Mesendoderm (in vitro differentiated cells): ENCODE data around the gene ARL14.
"Not testable (repeated sequence)": the region's sequence is repeated elsewhere in the genome, so short reads cannot be mapped to it uniquely, and the experiment has no call there.

Experiments
- DNase-seq: peaks from one replicate; pipeline ENCODE4 v3.0.0; 2013
- H2AK5ac ChIP-seq: 2 replicates; pipeline ENCODE4 v1.6.1; 2013; ENCODE audit warnings: low read length, inconsistent platforms
- H2BK120ac ChIP-seq: 2 replicates; pipeline ENCODE4 v1.6.1; 2013; ENCODE audit warnings: low read depth, mild to moderate bottlenecking, low read length, moderate library complexity, mixed read lengths
- H2BK15ac ChIP-seq: replicated peaks from 2 replicates; pipeline ENCODE4 v1.6.1; 2013; ENCODE audit warnings: low read depth, mild to moderate bottlenecking, moderate library complexity
- H2BK5ac ChIP-seq: 2 replicates; pipeline ENCODE4 v1.6.1; 2013; ENCODE audit warnings: low read length, inconsistent platforms
- H3K18ac ChIP-seq: 2 replicates; pipeline ENCODE4 v1.6.1; 2013; ENCODE audit warnings: mild to moderate bottlenecking, low read length, mixed read lengths
- H3K23ac ChIP-seq: one replicate; pipeline ENCODE4 v1.6.1; 2013; ENCODE audit warnings: low read length
- H3K27ac ChIP-seq: 2 replicates; pipeline ENCODE4 v1.5.1; 2013; ENCODE audit warnings: low read depth, mild to moderate bottlenecking, inconsistent platforms, low read length, moderate library complexity
- H3K27me3 ChIP-seq: 2 replicates; pipeline ENCODE4 v1.6.1; 2013; ENCODE audit warnings: low read length, control low read depth, mild to moderate bottlenecking, inconsistent platforms; ENCODE audit not compliant: insufficient read depth, poor library complexity
- H3K36me3 ChIP-seq: 2 replicates; pipeline ENCODE4 v1.6.1; 2013; ENCODE audit warnings: low read length, inconsistent platforms; ENCODE audit not compliant: control insufficient read depth, insufficient read depth
- H3K4ac ChIP-seq: one replicate; pipeline ENCODE4 v1.6.1; 2013; ENCODE audit warnings: low read depth, mild to moderate bottlenecking, low read length, moderate library complexity
- H3K4me1 ChIP-seq: 2 replicates; pipeline ENCODE4 v1.6.1; 2013; ENCODE audit warnings: low read depth, low read length, inconsistent platforms; ENCODE audit not compliant: control insufficient read depth
- H3K4me2 ChIP-seq: 2 replicates; pipeline ENCODE4 v1.6.1; 2013; ENCODE audit warnings: low read length
- H3K4me3 ChIP-seq: 2 replicates; pipeline ENCODE4 v1.5.1; 2013; ENCODE audit warnings: mild to moderate bottlenecking, low read length
- H3K56ac ChIP-seq: one replicate; pipeline ENCODE4 v1.6.1; 2013; ENCODE audit warnings: low read length
- H3K79me1 ChIP-seq: 2 replicates; pipeline ENCODE4 v1.6.1; 2013; ENCODE audit warnings: low read length, inconsistent platforms
- H3K79me2 ChIP-seq: 2 replicates; pipeline ENCODE4 v1.6.1; 2013; ENCODE audit warnings: mild to moderate bottlenecking, low read length; ENCODE audit not compliant: control insufficient read depth, insufficient read depth
- H3K9ac ChIP-seq: 2 replicates; pipeline ENCODE4 v1.6.1; 2013; ENCODE audit warnings: low read length, inconsistent platforms
- H4K5ac ChIP-seq: one replicate; pipeline ENCODE4 v1.6.1; 2013; ENCODE audit warnings: low read length
- H4K8ac ChIP-seq: one replicate; pipeline ENCODE4 v1.6.1; 2013; ENCODE audit warnings: low read depth, mild to moderate bottlenecking, control low read depth, low read length, moderate library complexity
- WGBS: extraction: QIAGEN DNeasy Blood & Tissue Kit; methylation state at CpG from one replicate; pipeline ENCODE4 v1.1.7; 2013; ENCODE audit warnings: low lambda C conversion rate, missing lambda C conversion rate; ENCODE audit not compliant: insufficient coverage; ENCODE audit errors: extremely low coverage; 5-methylcytosine and 5-hydroxymethylcytosine counted together

The ARL14 gene

GRCh38 chr3:160709477-160710182 lies 32.7 kb downstream of the ARL14 start:
- H2AK5ac ChIP-seq, result no peak overlapping the region
- no peaks in the 10 kb centered on the region for H3K27me3 ChIP-seq
- no peaks in the 10 kb centered on the region for H3K4me1 ChIP-seq
- WGBS, result no CpG with 5 or more reads among the region's 3 CpGs
- no peak overlapping the region for H3K4me3 ChIP-seq
- H4K8ac ChIP-seq, result no peak overlapping the region
- H3K9ac ChIP-seq, result no peak overlapping the region
- no peak overlapping the region for H3K27ac ChIP-seq
- H2BK15ac ChIP-seq, result no peak overlapping the region
- no peak overlapping the region for H3K56ac ChIP-seq
- H3K4ac ChIP-seq, result no peak overlapping the region
- H4K5ac ChIP-seq, result no peak overlapping the region
- H3K23ac ChIP-seq, result no peak overlapping the region
- H3K18ac ChIP-seq, result no peak overlapping the region
- DNase-seq, result peak; percentile 53
- no peaks in the 10 kb centered on the region for H3K79me1 ChIP-seq
- H2BK5ac ChIP-seq, result no peak overlapping the region
- no peak overlapping the region for H3K4me2 ChIP-seq
- no peaks in the 10 kb centered on the region for H3K79me2 ChIP-seq
- no peaks in the 10 kb centered on the region for H3K36me3 ChIP-seq
- H2BK120ac ChIP-seq, result no peak overlapping the region

- H3K23ac ChIP-seq, H3K4me2 ChIP-seq, H3K27ac ChIP-seq, H3K56ac ChIP-seq, H3K9ac ChIP-seq, H4K8ac ChIP-seq, DNase-seq, H2BK15ac ChIP-seq, H3K36me3 ChIP-seq, H3K27me3 ChIP-seq, H3K4me1 ChIP-seq, H3K4me3 ChIP-seq, H2BK5ac ChIP-seq, H3K79me2 ChIP-seq, H3K4ac ChIP-seq, H2BK120ac ChIP-seq, H4K5ac ChIP-seq, H3K18ac ChIP-seq, H3K79me1 ChIP-seq, H2AK5ac ChIP-seq: not testable (repeated sequence)
- no CpG with 5 or more reads among the region's 3 CpGs for WGBS
These were observed 36.2 kb downstream of the ARL14 start for GRCh38 chr3:160713144-160713543.

DNA sequence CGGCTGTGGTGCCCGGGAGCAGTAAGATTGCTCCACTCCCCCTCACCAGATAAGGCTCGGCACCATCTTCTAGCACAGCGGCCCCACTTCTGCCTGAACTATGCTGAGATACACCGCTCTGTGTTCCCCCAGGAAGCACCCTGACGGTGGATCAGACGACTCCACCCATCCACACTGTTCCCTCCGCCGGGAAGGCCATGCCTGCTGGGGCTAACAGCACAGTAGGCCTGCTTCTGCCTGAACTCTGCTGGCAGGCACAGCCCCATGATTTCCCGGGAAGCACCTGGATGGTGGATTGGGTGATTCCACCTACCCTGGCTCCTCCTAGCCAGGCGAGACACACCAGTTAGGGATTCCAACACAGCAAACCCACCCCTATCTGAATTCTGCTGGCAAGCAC lies 42.8 kb downstream of the ARL14 start:
- Histone ChIP-seq H3K27ac (no peak overlapping the region), H3K18ac (no peak overlapping the region), H3K4ac (no peak overlapping the region), H2BK15ac (no peak overlapping the region), H3K4me1 (no peaks in the 10 kb centered on the region), H3K79me1 (no peaks in the 10 kb centered on the region), H2AK5ac (no peak overlapping the region), H3K27me3 (no peaks in the 10 kb centered on the region), H2BK5ac (no peak overlapping the region), H3K4me3 (no peak overlapping the region), H3K79me2 (no peaks in the 10 kb centered on the region), H3K56ac (no peak overlapping the region), H3K4me2 (no peak overlapping the region), H4K5ac (no peak overlapping the region), H2BK120ac (no peak overlapping the region), H3K36me3 (no peaks in the 10 kb centered on the region), H3K9ac (no peak overlapping the region), H3K23ac (no peak overlapping the region), H4K8ac (no peak overlapping the region)
- WGBS, result no CpG with 5 or more reads among the region's 11 CpGs
- DNase-seq, result no peak

GRCh38 chr3:160720123-160720746 lies 43.3 kb downstream of the ARL14 start:
- no peak overlapping the region for H4K5ac ChIP-seq
- no CpG with 5 or more reads among the region's 5 CpGs for WGBS

GRCh38 chr3:160722331-160722730 lies 45.4 kb downstream of the ARL14 start:
- no peak overlapping the region for H3K23ac ChIP-seq
- H3K56ac ChIP-seq, result no peak overlapping the region

More at GRCh38 chr3:160720123-160720746, 43.3 kb downstream of the ARL14 start:
- Histone ChIP-seq H3K9ac (no peak overlapping the region), H3K23ac (no peak overlapping the region), H3K56ac (no peak overlapping the region), H3K4me3 (no peak overlapping the region), H2AK5ac (no peak overlapping the region), H3K79me2 (no peaks in the 10 kb centered on the region), H3K4me2 (no peak overlapping the region), H3K4ac (no peak overlapping the region), H4K8ac (no peak overlapping the region), H2BK120ac (no peak overlapping the region), H3K27ac (no peak overlapping the region), H3K36me3 (no peaks in the 10 kb centered on the region), H3K79me1 (no peaks in the 10 kb centered on the region), H3K27me3 (no peaks in the 10 kb centered on the region), H2BK5ac (no peak overlapping the region), H2BK15ac (no peak overlapping the region), H3K18ac (no peak overlapping the region), H3K4me1 (no peaks in the 10 kb centered on the region)
- peak; percentile 54 for DNase-seq

More at GRCh38 chr3:160722331-160722730, 45.4 kb downstream of the ARL14 start:
- H2AK5ac ChIP-seq, result no peak overlapping the region
- H4K5ac ChIP-seq, result no peak overlapping the region
- H3K4me2 ChIP-seq, result no peak overlapping the region
- no CpG with 5 or more reads among the region's 2 CpGs for WGBS
- H3K18ac ChIP-seq, result no peak overlapping the region
- H3K36me3 ChIP-seq, result no peaks in the 10 kb centered on the region
- no peak overlapping the region for H3K9ac ChIP-seq
- no peak overlapping the region for H2BK15ac ChIP-seq
- no peak overlapping the region for H3K4me3 ChIP-seq
- no peaks in the 10 kb centered on the region for H3K4me1 ChIP-seq
- no peak overlapping the region for H3K27ac ChIP-seq
- H4K8ac ChIP-seq, result no peak overlapping the region
- H3K79me1 ChIP-seq, result no peaks in the 10 kb centered on the region
- H3K4ac ChIP-seq, result no peak overlapping the region
- no peak overlapping the region for H2BK5ac ChIP-seq
- H3K79me2 ChIP-seq, result no peaks in the 10 kb centered on the region
- DNase-seq, result no peak
- no peak overlapping the region for H2BK120ac ChIP-seq
- H3K27me3 ChIP-seq, result no peaks in the 10 kb centered on the region
